Body of pancreas (tissue), 4 donors: ENCODE data around the gene KDM4B.

Experiments
- CTCF ChIP-seq, 7 experiments: fragments of 450-650 bp in 4 of 7; fragments of 200-600 bp in 3 of 7; sonication (generic) in 3 of 7; IDR thresholded peaks; one replicate each; pipeline ENCODE4 v1.5.1; 2016 to 2019; ENCODE audit warnings: antibody characterized with exemption in 7 of 7
- POLR2A ChIP-seq, 3 donors: fragments of 450-650 bp; IDR thresholded peaks; one replicate each; pipeline ENCODE4 v1.6.1; 2016; ENCODE audit warnings: antibody characterized with exemption in 3 of 3, mild to moderate bottlenecking in 2 of 3

GRCh38 chr19:5053661-5054060, 84.7 kb downstream of the KDM4B start:
- no peak for TF ChIP-seq CTCF (IDR thresholded peaks at IDR 0.05)
- TF ChIP-seq POLR2A (IDR thresholded peaks at IDR 0.05) = no peak
